CD14-positive monocyte (primary cell): Measurements from ENCODE around the gene ABTB1. TPM values are rescaled to one million over a fixed set of nuclear protein-coding genes. Genes with fewer than 3 reads are reported as not detected.

Source experiments
- DNase-seq, 3 donors: peaks; one replicate each; pipeline ENCODE4 v3.0.0-alpha.2; 2011 to 2022
- H2AFZ ChIP-seq: 2 replicates; pipeline ENCODE4 v1.6.0; 2012; ENCODE audit warnings: mild to moderate bottlenecking, low read depth, low read length, inconsistent platforms; ENCODE audit not compliant: insufficient read depth, poor library complexity, severe bottlenecking
- H3K27ac ChIP-seq, 2 donors: 1 replicate in 1 of 2; 2 replicates in 1 of 2; pipeline ENCODE4 v1.5.1; 2012 to 2013; ENCODE audit warnings: low read length in 2 of 2, control low read depth in 1 of 2, inconsistent platforms in 1 of 2, low read depth in 1 of 2, mild to moderate bottlenecking in 1 of 2
- H3K27me3 ChIP-seq, 2 donors: one replicate each; pipeline versions ENCODE4 v1.6.0 to v1.6.1; 2011 to 2013; ENCODE audit warnings: low read length in 2 of 2; ENCODE audit not compliant: control insufficient read depth in 2 of 2, insufficient read depth in 2 of 2
- H3K36me3 ChIP-seq, 2 donors: replicated peaks in 1 of 2; 1 replicate in 1 of 2; 2 replicates in 1 of 2; pipeline versions ENCODE4 v1.5.1 to v1.6.1; 2012 to 2013; ENCODE audit warnings: low read length in 2 of 2, control low read depth in 1 of 2, inconsistent platforms in 1 of 2, mild to moderate bottlenecking in 1 of 2; ENCODE audit not compliant: insufficient read depth in 2 of 2, control insufficient read depth in 1 of 2
- H3K4me1 ChIP-seq, 2 donors: 1 replicate in 1 of 2; 2 replicates in 1 of 2; pipeline versions ENCODE4 v1.5.1 to v1.6.1; 2012 to 2013; ENCODE audit warnings: low read length in 2 of 2, control low read depth in 1 of 2, inconsistent platforms in 1 of 2, mild to moderate bottlenecking in 1 of 2, moderate library complexity in 1 of 2; ENCODE audit not compliant: insufficient read depth in 2 of 2, control insufficient read depth in 1 of 2
- H3K4me2 ChIP-seq: replicated peaks from 2 replicates; pipeline ENCODE3; 2012; ENCODE audit warnings: low read length, moderate library complexity, mild to moderate bottlenecking; ENCODE audit not compliant: poor library complexity, severe bottlenecking; ENCODE audit errors: extremely low read depth
- H3K4me3 ChIP-seq, 3 experiments: fragments of 200-600 bp in 1 of 3; sonication (generic) in 1 of 3; replicated peaks in 1 of 3; 1 replicate in 2 of 3; 2 replicates in 1 of 3; pipeline ENCODE4 v1.5.1; 2011 to 2013; ENCODE audit warnings: low read length in 3 of 3, mild to moderate bottlenecking in 3 of 3, control low read depth in 2 of 3, low read depth in 2 of 3, inconsistent platforms in 1 of 3, moderate library complexity in 1 of 3
- H3K79me2 ChIP-seq: 2 replicates; pipeline ENCODE4 v1.6.0; 2012; ENCODE audit warnings: mild to moderate bottlenecking, control low read depth, inconsistent platforms, low read length, moderate library complexity; ENCODE audit not compliant: insufficient read depth
- H3K9ac ChIP-seq: 2 replicates; pipeline ENCODE4 v1.6.0; 2017; ENCODE audit warnings: low read length, mild to moderate bottlenecking; ENCODE audit not compliant: insufficient read depth, poor library complexity, severe bottlenecking
- H3K9me3 ChIP-seq, 2 donors: replicated peaks in 1 of 2; 1 replicate in 1 of 2; 2 replicates in 1 of 2; pipeline versions ENCODE4 v1.5.1 to v1.6.1; 2012 to 2013; ENCODE audit warnings: low read length in 2 of 2, control low read depth in 1 of 2; ENCODE audit not compliant: control insufficient read depth in 1 of 2, insufficient read depth in 1 of 2
- H4K20me1 ChIP-seq: 2 replicates; pipeline ENCODE4 v1.6.0; 2012; ENCODE audit warnings: mild to moderate bottlenecking, low read length, control low read depth, moderate library complexity; ENCODE audit not compliant: insufficient read depth
- H3K27ac Mint-ChIP-seq, 7 donors: one replicate each; pipeline ENCODE4 v1.8.0; 2020; ENCODE audit warnings: mild to moderate bottlenecking in 7 of 7, mixed read lengths in 7 of 7, moderate library complexity in 6 of 7, inconsistent platforms in 2 of 7
- H3K27me3 Mint-ChIP-seq, 3 donors: one replicate each; pipeline ENCODE4 v1.8.0; 2021 to 2022; ENCODE audit warnings: low read depth in 3 of 3, mild to moderate bottlenecking in 3 of 3, mixed read lengths in 3 of 3, moderate library complexity in 3 of 3, inconsistent platforms in 1 of 3
- H3K36me3 Mint-ChIP-seq, 2 donors: one replicate each; pipeline ENCODE4 v1.8.0; 2020; ENCODE audit warnings: mixed read lengths in 2 of 2, inconsistent platforms in 1 of 2, mild to moderate bottlenecking in 1 of 2
- H3K4me1 Mint-ChIP-seq: one replicate; pipeline ENCODE4 v1.8.0; 2020; ENCODE audit warnings: mild to moderate bottlenecking, mixed read lengths
- H3K4me3 Mint-ChIP-seq, 2 donors: one replicate each; pipeline ENCODE4 v1.8.0; 2020; ENCODE audit warnings: mild to moderate bottlenecking in 2 of 2, mixed read lengths in 2 of 2, moderate library complexity in 1 of 2
- H3K9me3 Mint-ChIP-seq, 7 donors: one replicate each; pipeline ENCODE4 v1.8.0; 2020 to 2022; ENCODE audit warnings: mixed read lengths in 7 of 7, mild to moderate bottlenecking in 6 of 7, moderate library complexity in 6 of 7, inconsistent platforms in 2 of 7
- WGBS: methylation state at CpG from one replicate; pipeline ENCODE4 v1.1.5; 2013; ENCODE audit warnings: missing lambda C conversion rate; ENCODE audit not compliant: insufficient coverage; 5-methylcytosine and 5-hydroxymethylcytosine counted together
- intact Hi-C, 2 donors: fragments of 100-400 bp; cut with micrococcal nuclease; formaldehyde crosslinking; loops; one replicate each; pipeline versions ENCODE4 v1.15.0 to v1.15.1; 2023
- polyA plus RNA-seq, 3 donors: library from polyadenylated mRNA; depleted of rRNA in 1 of 3; unstranded in 2 of 3; stranded (reverse) in 1 of 3; fragments of 300-500 nt in 2 of 3; fragments of >200 nt in 1 of 3; fragmentation: Illumina TruSeq in 2 of 3; gene quantifications; 1 replicate in 2 of 3; 2 replicates in 1 of 3; pipeline ENCODE4 v1.2.3, GENCODE V29; 2012 to 2021
- TF ChIP-seq, protein P1 (sequence below): fragments of 200-600 bp; IDR thresholded peaks from one replicate; pipeline ENCODE4 v1.8.0; 2022; ENCODE audit warnings: antibody characterized with exemption, mild to moderate bottlenecking

The ABTB1 gene
- polyA plus RNA-seq, 3 donors: 107 to 246 (median 118) TPM

DNA sequence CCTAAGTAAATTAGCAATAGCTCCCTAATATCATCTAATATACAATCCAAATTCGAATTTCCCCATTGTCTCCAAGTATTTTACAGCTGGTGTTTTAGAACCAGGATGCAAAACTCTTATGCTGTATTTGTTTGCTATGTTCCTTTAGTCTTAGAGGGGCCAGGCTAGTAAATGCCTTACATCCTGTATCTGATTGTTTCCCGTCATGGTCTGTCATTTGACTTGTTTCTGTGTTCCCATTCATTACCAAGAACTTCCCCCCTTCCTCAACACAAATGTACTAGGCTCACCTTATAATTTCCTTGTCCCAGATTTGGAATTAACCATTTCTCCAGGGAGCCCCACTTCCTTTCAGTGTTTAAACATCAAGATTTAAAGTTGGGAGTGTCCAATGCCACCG lies 54.1 kb downstream of the ABTB1 start:
- H3K9me3 ChIP-seq: peaks cover 0 to 4% of the 10 kb centered on the region in 2 donors
- H3K36me3 ChIP-seq: no peaks in the 10 kb centered on the region
- peaks cover 29 to 31% of the 10 kb centered on the region in 2 donors for H3K4me1 ChIP-seq
- WGBS: 29% methylated on average over 1 of the region's 3 CpGs
- no peak for DNase-seq
- Mint-ChIP-seq H3K4me1 (peaks cover 34% of the 10 kb centered on the region), H3K36me3 (peaks cover 2 to 3% of the 10 kb centered on the region in 2 donors), H3K4me3 (no peak overlapping the region), H3K27ac (no peak overlapping the region), H3K9me3 (peaks cover 3 to 9% (median 5%) of the 10 kb centered on the region in 7 donors), H3K27me3 (peaks cover 0 to 2% (median 0%) of the 10 kb centered on the region in 3 donors)
- H3K9ac ChIP-seq: no peak overlapping the region
- no peaks in the 10 kb centered on the region for H4K20me1 ChIP-seq
- intact Hi-C loops: no loop called here
- no peak overlapping the region for H3K4me2 ChIP-seq
- H3K4me3 ChIP-seq: no peak overlapping the region
- no peak overlapping the region for H3K27ac ChIP-seq
- H2AFZ ChIP-seq: no peak overlapping the region
- no peaks in the 10 kb centered on the region for H3K79me2 ChIP-seq
- TF ChIP-seq, protein P1, sequence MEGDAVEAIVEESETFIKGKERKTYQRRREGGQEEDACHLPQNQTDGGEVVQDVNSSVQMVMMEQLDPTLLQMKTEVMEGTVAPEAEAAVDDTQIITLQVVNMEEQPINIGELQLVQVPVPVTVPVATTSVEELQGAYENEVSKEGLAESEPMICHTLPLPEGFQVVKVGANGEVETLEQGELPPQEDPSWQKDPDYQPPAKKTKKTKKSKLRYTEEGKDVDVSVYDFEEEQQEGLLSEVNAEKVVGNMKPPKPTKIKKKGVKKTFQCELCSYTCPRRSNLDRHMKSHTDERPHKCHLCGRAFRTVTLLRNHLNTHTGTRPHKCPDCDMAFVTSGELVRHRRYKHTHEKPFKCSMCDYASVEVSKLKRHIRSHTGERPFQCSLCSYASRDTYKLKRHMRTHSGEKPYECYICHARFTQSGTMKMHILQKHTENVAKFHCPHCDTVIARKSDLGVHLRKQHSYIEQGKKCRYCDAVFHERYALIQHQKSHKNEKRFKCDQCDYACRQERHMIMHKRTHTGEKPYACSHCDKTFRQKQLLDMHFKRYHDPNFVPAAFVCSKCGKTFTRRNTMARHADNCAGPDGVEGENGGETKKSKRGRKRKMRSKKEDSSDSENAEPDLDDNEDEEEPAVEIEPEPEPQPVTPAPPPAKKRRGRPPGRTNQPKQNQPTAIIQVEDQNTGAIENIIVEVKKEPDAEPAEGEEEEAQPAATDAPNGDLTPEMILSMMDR: no peak
- no peaks in the 10 kb centered on the region for H3K27me3 ChIP-seq

DNA sequence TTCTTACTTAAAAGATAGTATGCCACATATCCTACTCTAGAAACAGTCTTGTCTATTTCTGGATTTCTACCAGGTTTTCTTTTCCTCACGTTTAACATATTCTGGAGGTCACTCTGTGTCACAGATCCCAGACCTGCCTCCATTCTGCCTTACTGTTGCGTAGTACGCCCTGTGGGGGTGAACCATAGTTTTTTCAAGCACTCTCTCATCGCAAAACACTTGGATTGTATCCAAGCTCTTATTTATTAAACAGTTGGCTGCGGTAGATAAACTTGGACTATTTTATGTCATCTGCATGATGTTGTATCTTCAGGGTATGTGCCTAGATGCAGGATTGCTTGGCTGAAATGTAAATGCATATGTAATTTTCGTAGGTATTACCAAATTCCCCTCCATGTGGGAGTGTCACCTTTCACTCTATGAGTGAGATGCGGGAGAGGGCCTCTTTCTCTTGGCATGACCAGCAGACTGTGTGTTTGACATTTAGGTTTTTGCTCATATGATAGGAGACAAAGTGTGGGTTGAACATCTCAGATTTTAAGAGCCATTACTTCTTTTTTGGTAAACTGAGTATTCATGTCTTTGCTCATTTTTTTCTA lies 55.8 kb downstream of the ABTB1 start:
- no peak for DNase-seq
- intact Hi-C loops: loop anchor here in 1 of 2 donors (2.0 kb wide), 1 partner anchor 136 kb away; no protein-coding TSS in a partner anchor
- Histone ChIP-seq H4K20me1 (no peaks in the 10 kb centered on the region), H3K9me3 (peaks cover 0 to 4% of the 10 kb centered on the region in 2 donors), H3K27ac (peak overlapping the region in 1 of 2 donors; percentile 83), H3K36me3 (no peaks in the 10 kb centered on the region), H3K4me2 (no peak overlapping the region), H3K79me2 (no peaks in the 10 kb centered on the region), H3K9ac (no peak overlapping the region), H3K4me3 (no peak overlapping the region), H3K27me3 (no peaks in the 10 kb centered on the region), H3K4me1 (peaks cover 41 to 43% of the 10 kb centered on the region in 2 donors), H2AFZ (no peak overlapping the region)
- WGBS: 86% methylated on average over 1 of the region's 7 CpGs
- peaks cover 2 to 8% of the 10 kb centered on the region in 2 donors for H3K36me3 Mint-ChIP-seq
- H3K4me1 Mint-ChIP-seq: peaks cover 46% of the 10 kb centered on the region
- TF ChIP-seq, protein P1: no peak
- H3K9me3 Mint-ChIP-seq: peaks cover 5 to 9% (median 6%) of the 10 kb centered on the region in 7 donors
- H3K27me3 Mint-ChIP-seq: peaks cover 0 to 2% (median 0%) of the 10 kb centered on the region in 3 donors
- H3K4me3 Mint-ChIP-seq: no peak overlapping the region
- peak overlapping the region; percentile 88 to 96 (median 91) for H3K27ac Mint-ChIP-seq
